H1 (cell line): ENCODE measurements around the gene ABHD18. TPM values are rescaled to one million over a fixed set of nuclear protein-coding genes. Genes with fewer than 3 reads are reported as not detected.

Source experiments
- CTCF ChIA-PET: fragments of 300-600 bp; sonication (Branson Sonifier 250); formaldehyde crosslinking; loops from one replicate; lab custom pipeline; 2021; ENCODE audit not compliant: partially characterized antibody; lab: Charles Lee
- POLR2A ChIA-PET: fragments of 300-600 bp; sonication (Branson Sonifier 250); formaldehyde crosslinking; loops from one replicate; lab custom pipeline; 2021; ENCODE audit warnings: inconsistent platforms; ENCODE audit not compliant: partially characterized antibody; lab: Charles Lee
- DNase-seq, 2 experiments: peaks; one replicate each; pipeline versions ENCODE4 v3.0.0 to v3.0.0-alpha.2; 2010 to 2022; ENCODE audit warnings: low spot score in 2 of 2, low read depth in 1 of 2, mixed read lengths in 1 of 2
- FAIRE-seq: peaks from 2 replicates; lab custom pipeline; 2011; peaks lifted over from hg19 to GRCh38; lab: Jason Lieb, UNC
- H2AFZ ChIP-seq: 2 replicates; pipeline ENCODE4 v1.8.1; 2012; ENCODE audit warnings: low read length, inconsistent platforms
- H2AK5ac ChIP-seq: 2 replicates; pipeline ENCODE4 v1.6.1; 2013; ENCODE audit warnings: low read depth, low read length
- H2BK120ac ChIP-seq: replicated peaks from 2 replicates; pipeline ENCODE3; 2013; ENCODE audit warnings: low read depth, low read length, inconsistent platforms
- H2BK12ac ChIP-seq: 2 replicates; pipeline ENCODE4 v1.6.1; 2013; ENCODE audit warnings: low read depth, low read length
- H2BK15ac ChIP-seq: 2 replicates; pipeline ENCODE4 v1.6.1; 2013; ENCODE audit warnings: low read length
- H2BK20ac ChIP-seq: 2 replicates; pipeline ENCODE4 v1.6.1; 2013; ENCODE audit warnings: low read length
- H2BK5ac ChIP-seq: 2 replicates; pipeline ENCODE4 v1.6.1; 2013; ENCODE audit warnings: low read depth, low read length
- H3K14ac ChIP-seq: 2 replicates; pipeline ENCODE4 v1.6.1; 2013; ENCODE audit warnings: inconsistent platforms; ENCODE audit not compliant: insufficient read length
- H3K18ac ChIP-seq: 2 replicates; pipeline ENCODE4 v1.6.1; 2013; ENCODE audit warnings: low read length; ENCODE audit errors: extremely low read depth
- H3K23ac ChIP-seq: 2 replicates; pipeline ENCODE4 v1.6.1; 2013; ENCODE audit warnings: inconsistent platforms; ENCODE audit not compliant: insufficient read length
- H3K23me2 ChIP-seq: 2 replicates; pipeline ENCODE4 v1.6.1; 2013; ENCODE audit warnings: low read depth, low read length
- H3K27ac ChIP-seq: 2 replicates; pipeline ENCODE4 v1.6.1; 2011; ENCODE audit warnings: low read depth, low read length, inconsistent platforms
- H3K27me3 ChIP-seq, 4 experiments: replicated peaks in 1 of 4; 1 replicate in 1 of 4; 2 replicates in 3 of 4; pipeline versions ENCODE4 v1.6.1 to v1.8.1; 2011 to 2013; ENCODE audit warnings: low read length in 3 of 4, mild to moderate bottlenecking in 3 of 4, inconsistent platforms in 2 of 4, mixed read lengths in 2 of 4, moderate library complexity in 1 of 4; ENCODE audit not compliant: control insufficient read depth in 3 of 4, insufficient read depth in 3 of 4; ENCODE audit errors: extremely low read depth in 1 of 4
- H3K36me3 ChIP-seq, 4 experiments: 2 replicates each; pipeline versions ENCODE4 v1.6.1 to v1.8.1; 2011 to 2013; ENCODE audit warnings: mild to moderate bottlenecking in 4 of 4, low read length in 3 of 4, moderate library complexity in 2 of 4, control low read depth in 1 of 4, inconsistent platforms in 1 of 4; ENCODE audit not compliant: insufficient read depth in 4 of 4, control insufficient read depth in 2 of 4
- H3K4ac ChIP-seq: replicated peaks from 2 replicates; pipeline ENCODE3; 2013; ENCODE audit warnings: low read length, low read depth, mixed read lengths, inconsistent platforms; ENCODE audit not compliant: insufficient read length
- H3K4me1 ChIP-seq, 4 experiments: replicated peaks in 1 of 4; 1 replicate in 1 of 4; 2 replicates in 3 of 4; pipeline versions ENCODE4 v1.6.1 to v1.8.1; 2011 to 2013; ENCODE audit warnings: low read length in 3 of 4, inconsistent platforms in 2 of 4, mixed read lengths in 1 of 4; ENCODE audit not compliant: insufficient read depth in 4 of 4, control insufficient read depth in 3 of 4
- H3K4me2 ChIP-seq, 2 experiments: 2 replicates each; pipeline versions ENCODE4 v1.6.1 to v1.8.1; 2011 to 2013; ENCODE audit warnings: low read depth in 2 of 2, low read length in 2 of 2, control low read depth in 1 of 2, inconsistent platforms in 1 of 2, mild to moderate bottlenecking in 1 of 2; ENCODE audit not compliant: insufficient read depth in 1 of 2
- H3K4me3 ChIP-seq, 4 experiments: fragments of 200-600, 300-600 bp in 1 of 4; sonication (generic), shearing (Covaris generic), sonication (Bioruptor Twin) in 1 of 4; 2 replicates each; pipeline versions ENCODE4 v1.5.1 to v1.8.1; 2011 to 2016; ENCODE audit warnings: low read length in 4 of 4, low read depth in 3 of 4, control low read depth in 2 of 4, inconsistent platforms in 2 of 4, mild to moderate bottlenecking in 2 of 4, mixed read lengths in 1 of 4, moderate library complexity in 1 of 4; ENCODE audit not compliant: insufficient read depth in 2 of 4; ENCODE audit errors: extremely low read depth in 1 of 4
- H3K56ac ChIP-seq: replicated peaks from 2 replicates; pipeline ENCODE3; 2013; ENCODE audit warnings: low read depth, mild to moderate bottlenecking, mixed read lengths, low read length, inconsistent platforms; ENCODE audit not compliant: insufficient read length
- H3K79me1 ChIP-seq: 2 replicates; pipeline ENCODE4 v1.6.1; 2013; ENCODE audit warnings: low read depth, low read length, control low read depth
- H3K79me2 ChIP-seq, 2 experiments: 2 replicates each; pipeline versions ENCODE4 v1.6.1 to v1.8.1; 2012 to 2013; ENCODE audit warnings: low read length in 2 of 2, mild to moderate bottlenecking in 2 of 2, inconsistent platforms in 1 of 2; ENCODE audit not compliant: insufficient read depth in 2 of 2, control insufficient read depth in 1 of 2
- H3K9ac ChIP-seq, 4 experiments: replicated peaks in 1 of 4; 1 replicate in 1 of 4; 2 replicates in 3 of 4; pipeline versions ENCODE4 v1.6.1 to v1.8.1; 2011 to 2013; ENCODE audit warnings: low read depth in 3 of 4, low read length in 3 of 4, control low read depth in 2 of 4, mild to moderate bottlenecking in 2 of 4, moderate library complexity in 2 of 4, inconsistent platforms in 1 of 4; ENCODE audit errors: extremely low read depth in 1 of 4
- H3K9me3 ChIP-seq, 2 experiments: 2 replicates each; pipeline versions ENCODE4 v1.6.1 to v1.8.1; 2012 to 2013; ENCODE audit warnings: mild to moderate bottlenecking in 2 of 2, moderate library complexity in 2 of 2, control low read depth in 1 of 2, inconsistent platforms in 1 of 2, low read depth in 1 of 2, low read length in 1 of 2, mixed read lengths in 1 of 2; ENCODE audit not compliant: insufficient read depth in 2 of 2
- H4K20me1 ChIP-seq, 2 experiments: replicated peaks in 1 of 2; 2 replicates each; pipeline versions ENCODE3 to v1.8.1; 2011 to 2013; ENCODE audit warnings: inconsistent platforms in 2 of 2, low read length in 2 of 2, mild to moderate bottlenecking in 1 of 2; ENCODE audit not compliant: insufficient read depth in 2 of 2, control insufficient read depth in 1 of 2
- H4K5ac ChIP-seq: 2 replicates; pipeline ENCODE4 v1.6.1; 2013; ENCODE audit warnings: low read length, low read depth, mixed read lengths, inconsistent platforms; ENCODE audit not compliant: insufficient read length
- H4K8ac ChIP-seq: 2 replicates; pipeline ENCODE4 v1.8.0; 2013; ENCODE audit warnings: mild to moderate bottlenecking, moderate library complexity, low read length, inconsistent platforms; ENCODE audit not compliant: insufficient read depth; ENCODE audit errors: extremely low read depth
- H4K91ac ChIP-seq: replicated peaks from 2 replicates; pipeline ENCODE3; 2013; ENCODE audit warnings: low read length, mixed read lengths, inconsistent platforms; ENCODE audit not compliant: insufficient read length
- CBX8 ChIP-seq: fragments of 300-800, 300-1000 bp; sonication (generic); IDR thresholded peaks from 2 replicates; pipeline ENCODE4 v1.7.1; 2016; ENCODE audit warnings: low read depth, low read length, borderline replicate concordance
- NRF1 ChIP-seq: IDR thresholded peaks from 2 replicates; pipeline ENCODE4 v1.6.1; 2011; ENCODE audit warnings: mild to moderate bottlenecking, low read depth, low read length, improper control_type of control experiment
- RAD21 ChIP-seq, 2 experiments: IDR thresholded peaks in 1 of 2; conservative IDR thresholded peaks in 1 of 2; 2 replicates each; pipeline ENCODE4 v1.6.1; 2011; ENCODE audit warnings: low read depth in 2 of 2, low read length in 2 of 2, improper control_type of control experiment in 1 of 2, inconsistent platforms in 1 of 2, mild to moderate bottlenecking in 1 of 2, moderate library complexity in 1 of 2
- TCF12 ChIP-seq: IDR thresholded peaks from 2 replicates; pipeline ENCODE4 v1.6.1; 2011; ENCODE audit warnings: low read depth, mild to moderate bottlenecking, low read length
- WGBS, 2 experiments: shearing (Covaris generic) in 1 of 2; methylation state at CpG; one replicate each; pipeline versions ENCODE4 v1.1.6 to v1.1.7; 2013 to 2015; ENCODE audit warnings: low lambda C conversion rate in 2 of 2, mixed read lengths in 2 of 2, inconsistent platforms in 1 of 2, low coverage in 1 of 2, missing lambda C conversion rate in 1 of 2; ENCODE audit not compliant: insufficient replicate concordance in 2 of 2, insufficient coverage in 1 of 2, insufficient read length in 1 of 2; ENCODE audit errors: extremely low coverage in 1 of 2, missing lambda C conversion rate in 1 of 2; 5-methylcytosine and 5-hydroxymethylcytosine counted together
- polyA plus RNA-seq, 7 experiments: library from polyadenylated mRNA; depleted of rRNA in 3 of 7; stranded (reverse) in 5 of 7; unstranded in 2 of 7; fragments of >200 nt in 5 of 7; fragments of 200-250 nt in 2 of 7; gene quantifications; 1 replicate in 5 of 7; 2 replicates in 1 of 7; 4 replicates in 1 of 7; pipeline versions ENCODE4 v1.2.1 to v1.2.3, GENCODE V29; 2011 to 2013; ENCODE audit warnings: missing spikeins in 2 of 7, mixed read lengths in 2 of 7
- total RNA-seq: library from RNA; stranded (reverse); fragmentation: NEBNext Ultra II Directional; extraction: Animal tissue kit (Norgen Biotek cat#: 25700); gene quantifications from 2 replicates; pipeline ENCODE4 v1.2.1, GENCODE V29; 2021

ABHD18 gene
- total and polyA plus RNA-seq, 2 of the 8 experiments (the other 6 are each of a cell fraction or from before 2014, with no cell fraction given): 2.7 to 17.0 TPM

GRCh38 chr4:127978930-127979329, 13.7 kb downstream of the ABHD18 start:
- Histone ChIP-seq H2BK12ac (no peak overlapping the region), H3K79me2 (peaks cover 0 to 2% of the 10 kb centered on the region in 2 experiments; a peak in 1 of 4 replicates), H2AFZ (no peak overlapping the region), H4K91ac (no peak overlapping the region), H3K27ac (no peak overlapping the region), H4K20me1 (peaks cover 0 to 2% of the 10 kb centered on the region in 2 experiments), H2BK120ac (no peak overlapping the region), H4K5ac (no peak overlapping the region), H3K79me1 (no peaks in the 10 kb centered on the region; the same call in 1 of the 2 replicates), H3K4me1 (no peaks in the 10 kb centered on the region), H3K56ac (no peak overlapping the region), H3K4me3 (no peak overlapping the region), H3K23ac (no peak overlapping the region), H4K8ac (no peak overlapping the region), H3K18ac (no peak overlapping the region), H3K27me3 (peaks cover 0 to 1% (median 0%) of the 10 kb centered on the region in 4 experiments; a peak in 1 of 7 replicates), H2BK5ac (no peak overlapping the region), H3K4ac (no peak overlapping the region), H3K9me3 (no peaks in the 10 kb centered on the region), H3K9ac (no peak overlapping the region), H3K14ac (no peak overlapping the region), H2BK20ac (no peak overlapping the region), H2AK5ac (no peak overlapping the region), H3K4me2 (no peak overlapping the region), H2BK15ac (no peak overlapping the region), H3K36me3 (peaks cover 0 to 4% (median 0%) of the 10 kb centered on the region in 4 experiments; a peak in 1 of 8 replicates), H3K23me2 (no peaks in the 10 kb centered on the region)
- ChIA-PET CTCF (interaction anchor here (0.6 kb wide), 1 partner anchor 66 kb away, joined by 3 read pairs; no protein-coding TSS in a partner anchor), POLR2A (interaction anchor here (0.9 to 1.5 kb wide), 3 partner anchors 13 to 134 kb away, joined by 3 to 4 read pairs (median 3); partner anchors contain the start of genes ABHD18 and MFSD8)
- DNase-seq: no peak
- whole genome bisulfite sequencing, 2 experiments: 100% methylated on average over 2 of the region's 2 CpGs; no CpG with 5 or more reads in 1 of the 2 experiments
- no peak for FAIRE-seq
- TF ChIP-seq RAD21 (IDR thresholded peaks at IDR 0.05 in 1 of 2, conservative IDR thresholded peaks at IDR 0.05 in 1 of 2; ENCODE audit: low read depth in 2 of 2, low read length in 2 of 2) (no peak), TCF12 (no peak), CBX8 (no peak), NRF1 (no peak)
